GM23338 (cell line): ENCODE data around the gene RHOH.

Source experiments
- CREB1 ChIP-seq: fragments of 250-450 bp; sonication (Bioruptor Pico); IDR thresholded peaks from 2 replicates; pipeline ENCODE4 v1.5.0; 2020; ENCODE audit warnings: low read depth, mild to moderate bottlenecking, moderate library complexity
- EZH2 ChIP-seq: fragments of 200-600 bp; sonication (generic); IDR thresholded peaks from one replicate; pipeline ENCODE4 v1.8.0; 2017; ENCODE audit warnings: antibody characterized with exemption, mild to moderate bottlenecking, low read depth; ENCODE audit not compliant: unreplicated experiment
- JUNB ChIP-seq: IDR thresholded peaks from one replicate; pipeline ENCODE4 v1.6.1; 2016; ENCODE audit warnings: antibody characterized with exemption; ENCODE audit not compliant: unreplicated experiment
- POLR2AphosphoS5 ChIP-seq: IDR thresholded peaks from 2 replicates; pipeline ENCODE4 v1.6.1; 2016; ENCODE audit warnings: antibody characterized with exemption, low read depth
- ZNF114 ChIP-seq: fragments of 250-450 bp; sonication (Bioruptor Pico); IDR thresholded peaks from 2 replicates; pipeline ENCODE4 v1.5.0; 2020; ENCODE audit warnings: mild to moderate bottlenecking, moderate library complexity
- ZNF331 ChIP-seq: fragments of 250-450 bp; sonication (Bioruptor Pico); IDR thresholded peaks from 2 replicates; pipeline ENCODE4 v1.5.0; 2020; ENCODE audit warnings: low read depth, mild to moderate bottlenecking, moderate library complexity
- TF ChIP-seq, protein P1 (sequence below): IDR thresholded peaks from one replicate; pipeline ENCODE4 v1.6.1; 2018; ENCODE audit warnings: antibody characterized with exemption; ENCODE audit not compliant: unreplicated experiment
- TF ChIP-seq, protein P2 (sequence below), 2 experiments: fragments of 200-600 bp in 1 of 2; sonication (generic) in 1 of 2; conservative IDR thresholded peaks; 2 replicates each; pipeline versions ENCODE4 v1.5.1 to v1.6.1; 2016 to 2017; ENCODE audit warnings: antibody characterized with exemption in 2 of 2, low read depth in 2 of 2, mild to moderate bottlenecking in 2 of 2, moderate library complexity in 1 of 2

DNA sequence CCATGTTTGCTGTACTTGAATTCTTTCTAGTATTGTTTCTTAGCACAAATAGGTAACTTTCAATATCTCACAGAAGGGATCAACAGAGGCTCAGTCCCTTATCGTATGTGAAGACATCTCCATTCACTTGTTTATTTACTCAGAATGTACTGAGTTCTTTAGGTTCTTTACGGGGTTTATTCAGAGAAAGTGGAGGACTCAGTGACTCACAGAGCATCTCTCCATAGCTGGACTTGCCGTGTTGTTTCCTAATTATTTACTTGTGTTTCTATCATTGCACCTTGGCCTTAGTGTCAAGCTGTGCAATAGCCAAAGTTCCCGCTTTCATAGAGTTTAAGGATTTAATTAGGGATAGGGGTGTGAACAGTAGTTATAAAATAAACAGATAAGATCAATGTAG lies 57.1 kb downstream of the RHOH start:
- TF ChIP-seq, protein P1, sequence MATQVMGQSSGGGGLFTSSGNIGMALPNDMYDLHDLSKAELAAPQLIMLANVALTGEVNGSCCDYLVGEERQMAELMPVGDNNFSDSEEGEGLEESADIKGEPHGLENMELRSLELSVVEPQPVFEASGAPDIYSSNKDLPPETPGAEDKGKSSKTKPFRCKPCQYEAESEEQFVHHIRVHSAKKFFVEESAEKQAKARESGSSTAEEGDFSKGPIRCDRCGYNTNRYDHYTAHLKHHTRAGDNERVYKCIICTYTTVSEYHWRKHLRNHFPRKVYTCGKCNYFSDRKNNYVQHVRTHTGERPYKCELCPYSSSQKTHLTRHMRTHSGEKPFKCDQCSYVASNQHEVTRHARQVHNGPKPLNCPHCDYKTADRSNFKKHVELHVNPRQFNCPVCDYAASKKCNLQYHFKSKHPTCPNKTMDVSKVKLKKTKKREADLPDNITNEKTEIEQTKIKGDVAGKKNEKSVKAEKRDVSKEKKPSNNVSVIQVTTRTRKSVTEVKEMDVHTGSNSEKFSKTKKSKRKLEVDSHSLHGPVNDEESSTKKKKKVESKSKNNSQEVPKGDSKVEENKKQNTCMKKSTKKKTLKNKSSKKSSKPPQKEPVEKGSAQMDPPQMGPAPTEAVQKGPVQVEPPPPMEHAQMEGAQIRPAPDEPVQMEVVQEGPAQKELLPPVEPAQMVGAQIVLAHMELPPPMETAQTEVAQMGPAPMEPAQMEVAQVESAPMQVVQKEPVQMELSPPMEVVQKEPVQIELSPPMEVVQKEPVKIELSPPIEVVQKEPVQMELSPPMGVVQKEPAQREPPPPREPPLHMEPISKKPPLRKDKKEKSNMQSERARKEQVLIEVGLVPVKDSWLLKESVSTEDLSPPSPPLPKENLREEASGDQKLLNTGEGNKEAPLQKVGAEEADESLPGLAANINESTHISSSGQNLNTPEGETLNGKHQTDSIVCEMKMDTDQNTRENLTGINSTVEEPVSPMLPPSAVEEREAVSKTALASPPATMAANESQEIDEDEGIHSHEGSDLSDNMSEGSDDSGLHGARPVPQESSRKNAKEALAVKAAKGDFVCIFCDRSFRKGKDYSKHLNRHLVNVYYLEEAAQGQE = no peak
- TF ChIP-seq ZNF114 (CRISPR knock-in tag) = no peak
- no peak for TF ChIP-seq CREB1 (CRISPR knock-in tag)
- TF ChIP-seq, protein P2, sequence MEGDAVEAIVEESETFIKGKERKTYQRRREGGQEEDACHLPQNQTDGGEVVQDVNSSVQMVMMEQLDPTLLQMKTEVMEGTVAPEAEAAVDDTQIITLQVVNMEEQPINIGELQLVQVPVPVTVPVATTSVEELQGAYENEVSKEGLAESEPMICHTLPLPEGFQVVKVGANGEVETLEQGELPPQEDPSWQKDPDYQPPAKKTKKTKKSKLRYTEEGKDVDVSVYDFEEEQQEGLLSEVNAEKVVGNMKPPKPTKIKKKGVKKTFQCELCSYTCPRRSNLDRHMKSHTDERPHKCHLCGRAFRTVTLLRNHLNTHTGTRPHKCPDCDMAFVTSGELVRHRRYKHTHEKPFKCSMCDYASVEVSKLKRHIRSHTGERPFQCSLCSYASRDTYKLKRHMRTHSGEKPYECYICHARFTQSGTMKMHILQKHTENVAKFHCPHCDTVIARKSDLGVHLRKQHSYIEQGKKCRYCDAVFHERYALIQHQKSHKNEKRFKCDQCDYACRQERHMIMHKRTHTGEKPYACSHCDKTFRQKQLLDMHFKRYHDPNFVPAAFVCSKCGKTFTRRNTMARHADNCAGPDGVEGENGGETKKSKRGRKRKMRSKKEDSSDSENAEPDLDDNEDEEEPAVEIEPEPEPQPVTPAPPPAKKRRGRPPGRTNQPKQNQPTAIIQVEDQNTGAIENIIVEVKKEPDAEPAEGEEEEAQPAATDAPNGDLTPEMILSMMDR (conservative IDR thresholded peaks at IDR 0.05; ENCODE audit: low read depth in 2 of 2) = no peak
- TF ChIP-seq JUNB = no peak
- no peak for TF ChIP-seq EZH2
- TF ChIP-seq ZNF331 (CRISPR knock-in tag) = no peak
- no peak for TF ChIP-seq POLR2AphosphoS5
